Measurements from ENCODE around the gene PCAT7.
"Not testable (repeated sequence)": the region's sequence is repeated elsewhere in the genome, so short reads cannot be mapped to it uniquely, and the experiment has no call there.

PCAT7 gene

GRCh38 chr9:94554439-94555331 lies at the start of gene PCAT7:
PCAT7 (plus strand) TSS chr9:94555083.
- DNase-seq (ENCODE audit: low read depth in 2 of 2): peak; percentile 10 to 15

GRCh38 chr9:94506370-94506769 lies 48.5 kb upstream of the PCAT7 start:
- not testable (repeated sequence) for DNase-seq (ENCODE audit: low read depth in 2 of 2)

GRCh38 chr9:94507531-94508258 lies 47.2 kb upstream of the PCAT7 start:
- DNase-seq (ENCODE audit: low read depth in 2 of 2): no peak

- DNase-seq (ENCODE audit: low read depth in 2 of 2): no peak
Measured at GRCh38 chr9:94511134-94511954, 43.5 kb upstream of the PCAT7 start.

- DNase-seq (ENCODE audit: low read depth in 2 of 2): no peak
Measured at GRCh38 chr9:94511955-94512265, 43.0 kb upstream of the PCAT7 start.

GRCh38 chr9:94514722-94515121 lies 40.2 kb upstream of the PCAT7 start:
- DNase-seq (ENCODE audit: low read depth in 2 of 2): no peak

- DNase-seq (ENCODE audit: low read depth in 2 of 2): no peak
Measured at GRCh38 chr9:94517254-94517653, 37.6 kb upstream of the PCAT7 start.

- no peak for DNase-seq (ENCODE audit: low read depth in 2 of 2)
Measured at GRCh38 chr9:94525396-94526035, 29.4 kb upstream of the PCAT7 start.

GRCh38 chr9:94526271-94526670 lies 28.6 kb upstream of the PCAT7 start:
- no peak for DNase-seq (ENCODE audit: low read depth in 2 of 2)

GRCh38 chr9:94526951-94527350 lies 27.9 kb upstream of the PCAT7 start:
- no peak for DNase-seq (ENCODE audit: low read depth in 2 of 2)

GRCh38 chr9:94528886-94529285 lies 26.0 kb upstream of the PCAT7 start:
- DNase-seq (ENCODE audit: low read depth in 2 of 2): no peak

- DNase-seq (ENCODE audit: low read depth in 2 of 2): no peak
Measured at GRCh38 chr9:94533155-94533554, 21.7 kb upstream of the PCAT7 start.

GRCh38 chr9:94533601-94534000 lies 21.3 kb upstream of the PCAT7 start:
- DNase-seq (ENCODE audit: low read depth in 2 of 2): no peak

- no peak for DNase-seq (ENCODE audit: low read depth in 2 of 2)
Measured at GRCh38 chr9:94534901-94535300, 20.0 kb upstream of the PCAT7 start.

- no peak for DNase-seq (ENCODE audit: low read depth in 2 of 2)
Measured at GRCh38 chr9:94538908-94539307, 16.0 kb upstream of the PCAT7 start.

GRCh38 chr9:94544335-94544734 lies 10.5 kb upstream of the PCAT7 start:
- DNase-seq (ENCODE audit: low read depth in 2 of 2): not testable (repeated sequence)

GRCh38 chr9:94545940-94546339 lies 8.9 kb upstream of the PCAT7 start:
- no peak for DNase-seq (ENCODE audit: low read depth in 2 of 2)

- no peak for DNase-seq (ENCODE audit: low read depth in 2 of 2)
Measured at GRCh38 chr9:94553029-94553938, 1.6 kb upstream of the PCAT7 start.

- no peak for DNase-seq (ENCODE audit: low read depth in 2 of 2)
Measured at GRCh38 chr9:94554078-94554438, 825 bp upstream of the PCAT7 start.

- DNase-seq (ENCODE audit: low read depth in 2 of 2): no peak
Measured at GRCh38 chr9:94557376-94557775, 2.5 kb downstream of the PCAT7 start.

- DNase-seq (ENCODE audit: low read depth in 2 of 2): no peak
Measured at GRCh38 chr9:94560237-94560636, 5.4 kb downstream of the PCAT7 start.

Data from stimulated activated CD4-positive, alpha-beta T cell treated with anti-CD3 and anti-CD28 coated beads, Interleukin-15, amount 100 ng/mL, for 48 hours (primary cell).